Stimulated activated CD4-positive, alpha-beta T cell treated with anti-CD3 and anti-CD28 coated beads, Interleukin-12 subunit alpha, Interleukin-12 subunit beta, amount 100 ng/mL, for 24 hours (primary cell): Measurements from ENCODE around the gene NRCAM.

Experiments
- DNase-seq, 2 experiments: peaks; one replicate each; pipeline ENCODE4 v3.0.0-alpha.2; 2020; ENCODE audit warnings: low read depth in 2 of 2

NRCAM gene

DNA sequence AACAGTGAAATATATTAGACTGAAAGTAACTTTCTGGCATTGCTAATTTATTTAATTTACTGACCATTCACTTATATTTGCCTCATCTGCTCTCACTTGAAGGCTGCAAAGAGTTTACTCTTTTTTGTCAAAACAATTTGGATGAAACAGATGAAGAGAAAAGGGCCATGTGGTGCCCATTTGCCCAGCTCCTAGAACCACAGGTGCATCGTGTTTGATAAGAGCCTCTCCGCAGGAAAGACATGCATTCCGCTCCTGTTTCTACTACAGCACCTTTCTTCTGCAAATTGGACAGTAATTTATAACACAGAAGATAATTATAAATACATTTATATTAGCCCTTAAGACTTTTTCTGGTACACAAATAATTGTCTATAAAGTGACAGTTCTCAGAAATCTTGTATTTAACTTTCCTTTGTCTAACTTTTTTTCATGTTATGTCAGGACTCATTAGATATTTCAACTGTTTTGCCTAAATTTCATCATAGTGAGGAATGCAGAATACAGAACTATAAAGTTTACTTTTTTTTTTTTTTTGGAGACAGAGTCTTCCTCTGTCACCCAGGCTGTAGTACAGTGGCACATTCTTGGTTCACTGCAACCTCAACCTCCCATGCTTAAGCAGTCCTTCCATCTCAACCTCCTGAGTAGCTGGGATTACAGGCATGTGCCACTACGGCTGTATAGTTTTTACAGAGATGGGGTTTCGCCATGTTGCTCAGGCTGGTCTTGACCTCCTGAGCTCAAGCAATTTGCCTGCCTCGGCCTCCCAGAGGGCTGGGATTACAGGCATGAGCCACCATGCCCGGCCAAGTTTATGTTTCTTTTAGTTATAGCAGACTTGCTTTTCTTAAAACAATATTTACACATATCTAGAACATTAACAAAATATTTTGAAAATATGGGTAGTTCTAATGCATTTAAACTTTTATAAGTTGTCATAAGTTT, 326.9 kb downstream of the NRCAM start:
- no peak for DNase-seq

- DNase-seq, result no peak
Measured at GRCh38 chr7:108128514-108128913, 327.7 kb downstream of the NRCAM start.

GRCh38 chr7:108127461-108127860, 328.8 kb downstream of the NRCAM start:
- no peak for DNase-seq

- DNase-seq, result no peak
Measured at GRCh38 chr7:108124820-108125219, 331.4 kb downstream of the NRCAM start.

GRCh38 chr7:108122181-108122580, 334.1 kb downstream of the NRCAM start:
- DNase-seq, result no peak

- DNase-seq, result no peak
Measured at GRCh38 chr7:108120933-108121332, 335.3 kb downstream of the NRCAM start.

GRCh38 chr7:108120196-108120595, 336.0 kb downstream of the NRCAM start:
- no peak for DNase-seq

GRCh38 chr7:108118959-108119358, 337.3 kb downstream of the NRCAM start:
- no peak for DNase-seq

DNA sequence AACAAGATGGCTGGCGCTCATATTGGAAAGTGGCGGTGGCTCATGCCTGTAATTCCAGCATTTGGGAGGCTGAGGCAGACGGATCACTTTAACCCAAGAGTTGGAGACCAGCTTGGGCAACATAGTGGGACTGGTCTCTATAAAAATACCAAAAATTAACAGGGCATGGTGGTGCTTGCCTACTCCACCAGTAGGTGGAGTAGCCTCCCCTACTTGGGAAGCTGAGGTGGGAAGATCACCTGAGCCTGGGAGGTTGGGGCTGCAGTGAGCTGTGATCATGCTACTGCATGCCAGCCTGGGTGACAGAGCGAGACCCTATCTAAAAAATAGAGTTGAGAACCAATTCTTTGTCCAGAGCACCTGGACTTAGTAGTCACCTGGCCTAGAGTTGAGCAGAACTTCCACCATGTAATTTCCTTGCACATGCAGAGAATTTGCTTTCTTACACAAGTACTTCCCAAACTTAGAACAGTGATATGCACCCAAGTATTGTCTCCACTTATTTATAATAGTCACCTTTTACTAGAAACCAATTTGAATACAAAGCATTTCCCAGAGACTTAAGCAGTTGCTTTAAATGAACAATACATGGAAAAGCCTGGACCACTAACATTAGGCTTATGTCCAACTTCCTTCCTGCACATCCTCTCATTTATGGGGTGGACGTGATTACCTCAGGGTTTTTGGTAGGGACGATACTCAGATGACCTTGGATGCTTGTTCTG, 342.0 kb downstream of the NRCAM start:
- DNase-seq, result no peak

DNA sequence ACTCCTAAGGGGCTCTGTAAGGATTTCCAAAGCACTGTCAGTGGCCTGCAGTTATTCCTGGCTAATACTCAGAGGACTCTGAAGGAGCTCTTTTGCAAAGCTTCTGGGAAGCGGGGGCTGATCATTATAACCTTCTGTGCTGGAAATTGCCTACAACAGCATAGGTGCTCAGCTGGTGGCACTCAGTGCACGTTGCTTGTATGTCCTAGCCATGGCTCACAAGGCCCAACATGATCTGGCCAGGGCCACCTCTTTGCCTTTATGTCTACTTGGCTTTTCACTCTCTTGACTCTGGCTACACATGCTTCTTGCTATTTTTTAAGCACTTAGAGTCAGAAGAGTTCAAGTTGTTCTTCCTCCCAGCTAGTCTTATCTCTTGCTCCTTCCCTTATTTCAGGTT, 343.6 kb downstream of the NRCAM start:
- DNase-seq, result no peak

DNA sequence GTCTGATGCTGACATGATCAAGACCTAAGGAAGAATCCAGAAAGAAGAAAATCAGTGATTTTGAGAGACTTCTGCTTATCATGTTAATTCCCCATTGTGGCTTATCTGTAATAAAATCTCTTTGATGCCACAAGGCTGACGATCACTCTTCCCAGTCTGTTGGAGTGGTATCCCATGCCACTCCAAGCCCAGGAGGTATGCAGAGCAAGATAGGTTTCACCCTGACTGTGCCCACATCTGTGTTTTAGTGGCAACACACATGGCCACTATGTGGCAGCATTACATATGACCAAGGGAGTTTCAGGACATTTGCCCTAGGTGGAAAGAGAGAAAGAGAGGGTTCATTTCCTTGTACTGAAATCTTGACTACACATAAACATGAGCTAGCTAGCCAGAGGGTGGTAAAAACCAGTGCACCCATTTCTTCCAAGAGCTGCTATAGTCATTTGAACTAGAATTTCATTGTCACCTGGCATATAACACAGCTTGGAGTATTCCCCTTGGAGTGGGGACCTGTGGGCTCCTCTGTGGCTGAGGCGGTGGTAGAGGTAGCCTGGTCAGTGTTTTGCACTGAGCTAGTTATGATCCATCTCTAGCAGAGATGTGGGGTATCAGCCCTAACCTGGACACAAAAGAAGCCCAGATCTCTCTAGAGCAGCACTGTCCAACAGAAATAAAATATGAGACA, 346.9 kb downstream of the NRCAM start:
- no peak for DNase-seq

GRCh38 chr7:108108131-108108530, 348.1 kb downstream of the NRCAM start:
- DNase-seq, result no peak

DNA sequence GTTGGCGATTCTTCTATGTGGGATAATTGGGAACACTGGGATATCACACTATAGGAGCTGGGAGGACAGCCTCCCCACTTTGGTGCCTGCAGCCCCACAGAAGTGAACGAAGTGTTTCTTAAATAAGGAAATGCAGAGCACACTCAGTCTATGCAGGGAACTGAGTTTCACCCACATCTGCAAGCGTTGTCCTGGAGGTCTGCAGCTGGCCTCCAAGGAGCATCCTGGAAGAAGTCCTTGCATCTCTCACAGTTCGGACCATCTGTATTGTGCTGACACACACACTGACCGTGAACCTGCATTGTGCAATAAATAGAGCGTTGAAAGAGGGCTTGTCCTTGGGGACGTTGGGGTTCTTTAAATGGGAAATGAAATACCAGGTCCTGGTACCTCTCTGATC, 351.9 kb downstream of the NRCAM start:
- DNase-seq, result no peak

DNA sequence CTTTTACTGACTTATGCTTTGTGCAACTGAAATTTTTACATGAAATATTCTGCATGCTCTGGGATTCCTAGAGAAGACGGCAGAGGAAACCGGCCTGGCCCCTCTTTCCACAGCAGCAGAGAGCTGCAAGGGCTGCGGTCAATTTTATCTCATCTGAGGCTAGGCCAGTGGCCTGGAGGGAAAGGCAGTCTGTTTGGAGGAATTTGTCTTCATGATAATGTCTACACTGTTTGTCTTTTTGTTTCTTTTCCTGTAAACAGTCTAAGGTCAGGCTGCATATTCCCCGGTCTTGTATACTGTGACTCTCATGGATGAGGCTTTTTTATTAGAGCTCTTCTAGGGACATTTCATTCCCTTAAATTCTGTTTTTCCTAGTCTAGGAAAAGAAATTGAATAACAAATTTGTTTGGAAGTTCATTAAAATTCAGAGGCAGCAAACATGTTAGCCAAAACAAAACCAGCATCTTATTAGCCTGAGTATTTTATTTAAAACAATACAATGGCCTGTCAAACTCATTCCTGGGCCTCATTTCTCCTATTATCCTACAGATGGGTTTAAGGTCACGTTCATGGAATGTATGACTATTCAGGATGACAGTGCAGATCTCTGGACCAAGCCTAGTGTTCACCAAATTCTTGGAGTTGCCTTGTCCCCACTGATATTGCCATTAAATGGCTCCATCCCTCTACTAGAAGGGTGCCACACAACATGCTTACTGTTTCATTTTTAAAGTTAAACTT, 352.5 kb downstream of the NRCAM start:
- DNase-seq, result no peak

- DNase-seq, result no peak
Measured at GRCh38 chr7:108102671-108103312, 353.4 kb downstream of the NRCAM start.

DNA sequence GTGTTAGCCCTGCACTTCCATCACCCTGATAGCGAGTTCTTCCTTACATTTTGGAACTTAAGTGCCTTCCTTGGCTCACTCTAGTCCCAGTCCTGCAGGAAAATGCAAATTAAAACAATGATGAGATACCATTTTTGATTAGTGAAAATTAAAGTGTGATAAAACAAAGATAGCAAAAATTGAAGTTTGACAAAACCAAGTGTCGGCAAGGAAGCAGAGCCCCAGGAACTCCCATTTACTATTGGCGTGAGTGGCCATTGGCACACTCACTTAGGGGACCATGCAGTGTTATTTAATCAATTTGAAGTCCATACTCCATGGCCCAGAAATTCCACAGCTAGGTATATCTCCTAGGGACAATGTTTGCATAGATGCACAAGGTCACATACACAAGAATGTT, 354.5 kb downstream of the NRCAM start:
- DNase-seq, result no peak

DNA sequence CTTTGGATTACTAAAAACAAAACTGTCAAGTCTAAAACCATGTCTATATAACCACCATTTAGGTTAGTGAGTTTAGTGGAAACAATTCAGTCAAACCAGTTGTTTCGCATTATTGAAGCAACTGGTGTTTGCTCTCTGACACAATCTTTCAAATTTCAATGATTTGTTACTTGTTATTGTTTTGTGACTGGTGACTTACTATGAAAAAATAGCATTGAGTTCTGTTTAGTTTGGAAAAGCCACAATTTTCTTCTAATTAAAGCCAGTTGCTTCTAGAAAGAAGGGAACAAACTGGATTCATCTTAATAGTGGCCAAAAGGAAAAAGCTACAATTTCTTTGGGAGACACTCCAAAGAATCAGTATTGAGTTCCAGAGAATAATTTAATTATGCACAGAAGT, 356.5 kb downstream of the NRCAM start:
- no peak for DNase-seq

GRCh38 chr7:108097703-108098102, 358.5 kb downstream of the NRCAM start:
- DNase-seq, result no peak
